ENCODE data around the gene EDAR.

Gene EDAR

GRCh38 chr2:108878276-108878675, 110.7 kb downstream of the EDAR start:
- no peak for DNase-seq (ENCODE audit: low read depth, low spot score)
- H3K27ac ChIP-seq = no peak overlapping the region

DNA sequence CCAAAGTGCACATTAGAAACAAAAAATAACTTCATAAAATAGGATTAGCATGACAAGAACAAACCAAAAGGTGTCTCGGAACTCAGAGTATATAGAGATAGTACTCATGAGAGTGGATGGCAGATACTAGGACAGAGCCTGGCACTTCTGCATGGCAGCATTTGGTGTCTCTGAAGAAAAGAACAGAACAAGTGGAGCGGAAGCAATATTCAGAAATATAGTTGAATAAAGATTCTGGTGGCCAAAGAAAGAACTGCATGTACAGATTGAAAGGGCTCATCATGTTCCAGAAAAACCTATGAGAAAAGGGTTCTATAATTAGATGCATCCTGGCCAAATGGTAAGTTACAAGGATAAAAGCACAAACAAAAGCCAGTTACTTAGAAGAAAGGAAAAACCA, 111.5 kb downstream of the EDAR start:
- H3K27ac ChIP-seq = no peak overlapping the region
- DNase-seq (ENCODE audit: low read depth, low spot score) = no peak

GRCh38 chr2:108870069-108870644, 118.9 kb downstream of the EDAR start:
- DNase-seq (ENCODE audit: low read depth, low spot score) = no peak
- no peak overlapping the region for H3K27ac ChIP-seq

DNA sequence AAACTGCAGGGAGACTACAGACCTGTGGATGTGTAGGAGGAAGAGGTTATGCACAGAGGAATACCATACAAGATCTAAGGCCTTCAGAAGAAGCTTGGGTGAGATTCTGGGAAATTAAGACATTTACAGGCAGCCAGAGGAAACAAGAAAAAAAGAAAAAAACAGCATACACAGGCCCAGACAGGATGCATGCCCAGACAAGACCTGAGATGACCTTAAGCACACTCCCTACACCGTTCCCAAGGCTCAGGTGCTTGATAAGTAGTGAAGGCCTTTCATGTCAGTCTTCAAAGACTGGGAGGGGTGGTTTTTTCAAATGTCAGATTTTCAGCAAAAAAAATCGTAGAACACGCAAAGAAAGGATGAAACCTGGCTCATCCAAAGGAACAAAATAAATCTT, 119.5 kb downstream of the EDAR start:
- DNase-seq (ENCODE audit: low read depth, low spot score) = no peak
- no peak overlapping the region for H3K27ac ChIP-seq

- no peak overlapping the region for H3K27ac ChIP-seq
- no peak for DNase-seq (ENCODE audit: low read depth, low spot score)
Measured at GRCh38 chr2:108868911-108869310, 120.1 kb downstream of the EDAR start.

DNA sequence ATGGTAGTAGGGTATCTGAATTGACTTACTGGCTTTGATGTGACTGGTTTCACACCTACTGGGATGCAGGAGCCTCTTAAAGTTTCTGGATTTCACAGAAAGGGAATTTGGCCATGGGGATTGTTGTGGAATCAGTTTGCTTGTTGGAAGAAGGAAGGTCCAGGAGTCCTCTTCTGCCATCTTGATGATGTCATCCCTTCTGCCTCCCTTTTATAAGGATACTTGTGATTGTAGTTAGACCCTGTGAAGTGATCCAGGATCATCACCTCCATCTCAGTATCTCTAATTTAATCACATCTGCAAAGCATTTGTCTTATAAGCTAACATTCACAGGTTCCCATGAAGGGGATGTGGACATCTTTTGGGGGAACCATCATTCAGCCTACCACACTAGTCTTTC, 123.0 kb downstream of the EDAR start:
- H3K27ac ChIP-seq = no peak overlapping the region
- DNase-seq (ENCODE audit: low read depth, low spot score) = no peak

GRCh38 chr2:108858894-108859293, 130.1 kb downstream of the EDAR start:
- H3K27ac ChIP-seq = no peak overlapping the region
- no peak for DNase-seq (ENCODE audit: low read depth, low spot score)

DNA sequence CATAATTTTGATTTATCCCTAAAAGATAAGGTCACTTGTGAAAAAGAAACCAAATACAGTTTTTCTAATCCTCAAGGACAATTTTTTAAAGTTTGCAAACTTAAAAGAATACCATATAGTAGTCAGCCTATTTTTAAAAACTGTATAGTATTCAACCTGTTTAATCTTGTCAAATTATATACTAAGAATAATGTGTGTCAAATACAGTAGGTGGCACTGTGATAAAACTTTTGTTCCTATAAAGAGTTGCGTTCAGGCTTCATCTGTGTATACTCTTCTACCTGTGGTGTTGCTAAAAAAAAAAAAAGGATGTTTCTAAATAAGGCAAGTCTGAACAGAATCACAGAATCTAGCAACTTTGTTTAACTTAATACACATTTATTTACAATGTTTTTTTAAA, 133.8 kb downstream of the EDAR start:
- no peak overlapping the region for H3K27ac ChIP-seq
- no peak for DNase-seq (ENCODE audit: low read depth, low spot score)

GRCh38 chr2:108854484-108854883, 134.5 kb downstream of the EDAR start:
- no peak overlapping the region for H3K27ac ChIP-seq
- DNase-seq (ENCODE audit: low read depth, low spot score) = no peak

GRCh38 chr2:108853421-108853820, 135.6 kb downstream of the EDAR start:
- H3K27ac ChIP-seq = no peak overlapping the region
- no peak for DNase-seq (ENCODE audit: low read depth, low spot score)

GRCh38 chr2:108852375-108852774, 136.6 kb downstream of the EDAR start:
- H3K27ac ChIP-seq = no peak overlapping the region
- no peak for DNase-seq (ENCODE audit: low read depth, low spot score)

DNA sequence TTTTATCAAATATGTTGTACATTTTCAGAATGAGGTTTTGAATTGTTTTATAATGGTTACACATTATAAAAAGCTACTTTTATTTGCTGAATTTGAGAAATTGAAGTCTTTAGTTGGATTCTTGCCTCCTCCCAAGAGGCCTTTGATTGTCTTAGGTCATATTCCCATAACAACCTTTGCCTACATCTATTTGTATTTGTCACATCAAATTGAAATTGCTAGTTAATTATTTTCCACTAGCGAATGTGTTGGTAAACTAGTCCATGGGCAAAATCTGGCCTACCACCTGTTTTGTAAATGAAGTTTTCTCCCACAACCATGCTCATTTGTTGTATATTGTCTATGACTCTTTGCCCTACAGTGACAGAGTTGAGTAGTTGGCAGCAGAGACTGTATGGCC, 142.0 kb downstream of the EDAR start:
- no peak for DNase-seq (ENCODE audit: low read depth, low spot score)
- no peak overlapping the region for H3K27ac ChIP-seq

GRCh38 chr2:108845923-108846322, 143.1 kb downstream of the EDAR start:
- H3K27ac ChIP-seq = no peak overlapping the region
- no peak for DNase-seq (ENCODE audit: low read depth, low spot score)
